Endodermal cell (in vitro differentiated cells): ENCODE data around the gene SBF2. TPM values are rescaled to one million over a fixed set of nuclear protein-coding genes. Genes with fewer than 3 reads are reported as not detected.

ENCODE experiments used
- DNase-seq: peaks from one replicate; pipeline ENCODE4 v3.0.0-alpha.2; 2017
- H3K27ac ChIP-seq: 2 replicates; pipeline ENCODE4 v1.5.1; 2013; ENCODE audit warnings: mild to moderate bottlenecking, low read depth, low read length, moderate library complexity
- H3K27me3 ChIP-seq: 2 replicates; pipeline ENCODE4 v1.6.1; 2013; ENCODE audit warnings: mild to moderate bottlenecking, low read length, moderate library complexity; ENCODE audit not compliant: insufficient read depth, control insufficient read depth, poor library complexity, severe bottlenecking
- H3K36me3 ChIP-seq: 2 replicates; pipeline ENCODE4 v1.7.0; 2013; ENCODE audit warnings: mild to moderate bottlenecking, low read length, moderate library complexity; ENCODE audit not compliant: control insufficient read depth, insufficient read depth
- H3K4me1 ChIP-seq: one replicate; pipeline ENCODE4 v1.7.0; 2013; ENCODE audit warnings: low read length; ENCODE audit not compliant: control insufficient read depth, insufficient read depth
- H3K4me3 ChIP-seq: 2 replicates; pipeline ENCODE4 v1.5.1; 2013; ENCODE audit warnings: mild to moderate bottlenecking, low read length, moderate library complexity
- H3K9ac ChIP-seq: 2 replicates; pipeline ENCODE4 v1.6.1; 2013; ENCODE audit warnings: mild to moderate bottlenecking, low read length, moderate library complexity; ENCODE audit not compliant: poor library complexity, severe bottlenecking; ENCODE audit errors: extremely low read depth
- H3K9me3 ChIP-seq: 2 replicates; pipeline ENCODE4 v1.6.1; 2013; ENCODE audit warnings: mild to moderate bottlenecking, low read length, moderate library complexity; ENCODE audit not compliant: control insufficient read depth
- H3K27ac Mint-ChIP-seq: 2 replicates; pipeline ENCODE4 v1.8.0; 2020; ENCODE audit warnings: mixed read lengths
- H3K27me3 Mint-ChIP-seq: 2 replicates; pipeline ENCODE4 v1.8.0; 2021; ENCODE audit warnings: mild to moderate bottlenecking, mixed read lengths; ENCODE audit not compliant: insufficient read depth
- H3K36me3 Mint-ChIP-seq: 2 replicates; pipeline ENCODE4 v1.8.0; 2020; ENCODE audit warnings: low read depth, mixed read lengths
- H3K4me1 Mint-ChIP-seq: 2 replicates; pipeline ENCODE4 v1.8.0; 2020; ENCODE audit warnings: mixed read lengths
- H3K4me3 Mint-ChIP-seq: 2 replicates; pipeline ENCODE4 v1.8.0; 2020; ENCODE audit warnings: mild to moderate bottlenecking, moderate library complexity, mixed read lengths
- H3K9me3 Mint-ChIP-seq: 2 replicates; pipeline ENCODE4 v1.8.0; 2020; ENCODE audit warnings: mild to moderate bottlenecking, mixed read lengths
- WGBS, 2 experiments: methylation state at CpG; one replicate each; pipeline versions ENCODE4 v1.1.5 to v1.1.7; 2013; ENCODE audit warnings: missing lambda C conversion rate in 2 of 2, mixed read lengths in 1 of 2; ENCODE audit not compliant: insufficient coverage in 1 of 2, insufficient read length in 1 of 2; 5-methylcytosine and 5-hydroxymethylcytosine counted together
- total RNA-seq, 2 donors: library from RNA; stranded (reverse); fragmentation: NEBNext Ultra II Directional in 1 of 2; extraction: Animal tissue kit (Norgen Biotek cat#: 25700) in 1 of 2; gene quantifications; 2 replicates in 1 of 2; 3 replicates in 1 of 2; pipeline ENCODE4 v1.2.1, GENCODE V29; 2021
- TF ChIP-seq, protein P1 (sequence below): fragments of 200-600 bp; sonication (generic); conservative IDR thresholded peaks from 2 replicates; pipeline ENCODE4 v1.5.0; 2021; ENCODE audit warnings: antibody characterized with exemption, mild to moderate bottlenecking

SBF2 gene
- total RNA-seq, 2 donors from 2014 or later = 27.1 to 32.5 TPM

DNA sequence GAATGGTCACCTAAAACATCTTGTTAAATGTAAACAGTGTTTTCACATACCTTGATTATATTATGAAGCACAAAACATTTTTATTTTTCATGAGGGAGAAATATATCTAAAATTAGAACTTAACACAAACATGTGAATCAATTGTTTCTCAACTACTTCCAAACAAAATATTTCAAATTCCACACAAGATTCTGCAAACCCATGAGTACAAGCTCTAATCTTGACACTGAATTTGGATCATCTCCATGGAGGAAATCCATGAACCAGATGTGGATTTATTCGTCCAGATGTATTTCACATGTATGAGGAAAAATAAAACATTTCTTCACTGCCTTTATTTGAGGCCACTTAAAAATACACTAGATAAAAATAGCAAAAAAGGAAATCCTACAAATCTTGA lies 184.2 kb downstream of the SBF2 start:
- 70 to 100% methylated on average over 1 of the region's 1 CpG for WGBS, 2 experiments
- DNase-seq = no peak
- peaks cover 3% of the 10 kb centered on the region for H3K9me3 Mint-ChIP-seq
- no peak overlapping the region for H3K4me3 Mint-ChIP-seq
- H3K27me3 Mint-ChIP-seq = no peaks in the 10 kb centered on the region
- H3K27ac Mint-ChIP-seq = no peak overlapping the region
- peaks cover 8% of the 10 kb centered on the region for H3K36me3 Mint-ChIP-seq
- no peak overlapping the region for H3K9ac ChIP-seq
- H3K9me3 ChIP-seq = peaks cover 15% of the 10 kb centered on the region
- H3K4me1 ChIP-seq = no peaks in the 10 kb centered on the region
- no peaks in the 10 kb centered on the region for H3K27me3 ChIP-seq
- no peak overlapping the region for H3K4me3 ChIP-seq
- TF ChIP-seq, protein P1, sequence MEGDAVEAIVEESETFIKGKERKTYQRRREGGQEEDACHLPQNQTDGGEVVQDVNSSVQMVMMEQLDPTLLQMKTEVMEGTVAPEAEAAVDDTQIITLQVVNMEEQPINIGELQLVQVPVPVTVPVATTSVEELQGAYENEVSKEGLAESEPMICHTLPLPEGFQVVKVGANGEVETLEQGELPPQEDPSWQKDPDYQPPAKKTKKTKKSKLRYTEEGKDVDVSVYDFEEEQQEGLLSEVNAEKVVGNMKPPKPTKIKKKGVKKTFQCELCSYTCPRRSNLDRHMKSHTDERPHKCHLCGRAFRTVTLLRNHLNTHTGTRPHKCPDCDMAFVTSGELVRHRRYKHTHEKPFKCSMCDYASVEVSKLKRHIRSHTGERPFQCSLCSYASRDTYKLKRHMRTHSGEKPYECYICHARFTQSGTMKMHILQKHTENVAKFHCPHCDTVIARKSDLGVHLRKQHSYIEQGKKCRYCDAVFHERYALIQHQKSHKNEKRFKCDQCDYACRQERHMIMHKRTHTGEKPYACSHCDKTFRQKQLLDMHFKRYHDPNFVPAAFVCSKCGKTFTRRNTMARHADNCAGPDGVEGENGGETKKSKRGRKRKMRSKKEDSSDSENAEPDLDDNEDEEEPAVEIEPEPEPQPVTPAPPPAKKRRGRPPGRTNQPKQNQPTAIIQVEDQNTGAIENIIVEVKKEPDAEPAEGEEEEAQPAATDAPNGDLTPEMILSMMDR = no peak
- peaks cover 4% of the 10 kb centered on the region for H3K4me1 Mint-ChIP-seq
- H3K27ac ChIP-seq = no peak overlapping the region
- no peaks in the 10 kb centered on the region for H3K36me3 ChIP-seq

DNA sequence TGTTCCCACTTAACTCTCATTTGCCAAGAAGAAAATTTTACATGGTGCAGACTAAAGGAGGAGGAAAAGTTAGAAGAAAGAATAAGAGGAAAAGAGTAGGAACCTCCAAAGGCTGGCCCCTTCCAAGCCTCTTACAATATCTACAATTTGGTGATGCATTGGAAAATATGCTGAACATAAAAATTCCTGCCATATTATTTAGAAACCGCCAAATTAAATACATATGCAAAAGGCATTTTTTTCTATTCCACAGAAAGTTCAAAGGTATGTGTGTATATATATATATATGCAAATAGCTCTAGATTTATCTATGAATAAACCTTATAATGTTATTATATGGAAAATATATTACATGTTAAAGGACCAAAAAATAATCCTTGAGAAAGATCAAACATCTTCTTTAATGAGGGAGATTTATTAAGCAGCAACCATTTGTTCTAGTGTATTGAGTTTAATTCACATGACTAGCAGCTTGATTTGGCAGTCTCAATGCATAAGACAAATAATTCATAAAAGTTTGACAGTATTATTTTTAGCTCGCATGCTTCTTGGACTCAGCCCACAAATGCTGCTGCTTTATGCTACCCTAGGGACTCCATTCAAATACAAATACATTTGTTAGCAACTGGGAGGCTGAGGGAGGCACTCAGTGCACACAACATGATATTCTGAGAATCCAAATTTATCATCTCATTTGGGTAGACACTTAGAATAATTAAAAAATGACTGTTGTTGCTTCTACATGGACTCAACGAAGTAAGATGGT lies 184.9 kb downstream of the SBF2 start:
- Histone ChIP-seq H3K36me3 (no peaks in the 10 kb centered on the region), H3K4me3 (no peak overlapping the region), H3K9ac (no peak overlapping the region), H3K4me1 (no peaks in the 10 kb centered on the region), H3K27me3 (no peaks in the 10 kb centered on the region), H3K27ac (no peak overlapping the region), H3K9me3 (peaks cover 15% of the 10 kb centered on the region)
- H3K9me3 Mint-ChIP-seq = peaks cover 3% of the 10 kb centered on the region
- 95% methylated on average over 2 of the region's 3 CpGs; no CpG with 5 or more reads in 1 of the 2 experiments for WGBS, 2 experiments
- no peaks in the 10 kb centered on the region for H3K27me3 Mint-ChIP-seq
- no peak for DNase-seq
- H3K36me3 Mint-ChIP-seq = peaks cover 8% of the 10 kb centered on the region
- no peak overlapping the region for H3K4me3 Mint-ChIP-seq
- H3K4me1 Mint-ChIP-seq = peaks cover 7% of the 10 kb centered on the region
- H3K27ac Mint-ChIP-seq = no peak overlapping the region
- TF ChIP-seq, protein P1 = no peak

DNA sequence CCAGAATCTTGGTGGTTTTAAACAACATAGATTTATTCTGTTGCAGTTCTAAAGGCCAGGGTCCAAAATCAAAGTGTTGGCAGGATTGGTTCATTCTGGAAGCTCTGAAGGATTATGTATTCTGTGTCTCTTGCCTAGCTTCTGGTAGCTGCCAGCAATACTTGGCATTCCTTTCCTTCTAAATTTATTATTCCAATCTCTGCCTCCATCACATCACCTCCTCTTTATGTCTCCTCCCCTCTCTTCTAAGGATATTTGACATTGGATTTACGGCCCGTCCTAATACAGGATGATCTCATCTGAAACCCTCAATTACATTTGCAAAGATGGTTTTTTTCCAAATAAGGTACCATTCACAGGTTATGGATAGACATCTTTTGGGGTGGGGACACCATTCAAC lies 186.5 kb downstream of the SBF2 start:
- Histone ChIP-seq H3K4me1 (no peaks in the 10 kb centered on the region), H3K4me3 (no peak overlapping the region), H3K27ac (no peak overlapping the region), H3K27me3 (no peaks in the 10 kb centered on the region), H3K9ac (no peak overlapping the region), H3K9me3 (peaks cover 10% of the 10 kb centered on the region), H3K36me3 (no peaks in the 10 kb centered on the region)
- Mint-ChIP-seq H3K4me3 (no peak overlapping the region), H3K27ac (no peak overlapping the region), H3K27me3 (no peaks in the 10 kb centered on the region), H3K4me1 (peaks cover 10% of the 10 kb centered on the region), H3K36me3 (peaks cover 7% of the 10 kb centered on the region), H3K9me3 (peaks cover 3% of the 10 kb centered on the region)
- DNase-seq = no peak
- TF ChIP-seq, protein P1 = no peak
- 96 to 100% methylated on average over 1 to 2 of the region's 2 CpGs for WGBS, 2 experiments
